Forelimb muscle (tissue), 1 donor: ENCODE results near the gene CALHM4. TPM values are rescaled to one million over a fixed set of nuclear protein-coding genes. Genes with fewer than 3 reads are reported as not detected.
A peak's percentile ranks its signal among the peaks of the same experiment; 100 is the strongest.

Source experiments
- DNase-seq: peaks from one replicate; pipeline ENCODE4 v3.0.0-alpha.2; 2013; ENCODE audit warnings: low read depth
- polyA plus RNA-seq: library from polyadenylated mRNA; unstranded; fragments of 120-200 nt; gene quantifications from one replicate; pipeline ENCODE4 v1.2.1, GENCODE V29; 2013; ENCODE audit not compliant: insufficient read length

The CALHM4 gene
- not detected for polyA plus RNA-seq

- no peak for DNase-seq
These were observed at the start of gene CALHM4 for GRCh38 chr6:116553451-116553850. Gene CALHM4, plus strand, starts transcription at chr6:116553751. Its CDS starts 43 bp downstream, at chr6:116553794.

GRCh38 chr6:116507324-116507723 lies 46.2 kb upstream of the CALHM4 start:
- DNase-seq: no peak

- DNase-seq: no peak
These were observed 45.0 kb upstream of the CALHM4 start for GRCh38 chr6:116508527-116508926.

- no peak for DNase-seq
These were observed 42.0 kb upstream of the CALHM4 start, which contains the start of gene CALHM5 for GRCh38 chr6:116511424-116512110. Gene CALHM5, plus strand, starts transcription at chr6:116511639. Its CDS starts 58 bp downstream, at chr6:116511697.

- no peak for DNase-seq
These were observed 41.4 kb upstream of the CALHM4 start for GRCh38 chr6:116512111-116512559.

- no peak for DNase-seq
These were observed 40.8 kb upstream of the CALHM4 start for GRCh38 chr6:116512734-116513133.

- no peak for DNase-seq
These were observed 40.2 kb upstream of the CALHM4 start for GRCh38 chr6:116513224-116513875.

GRCh38 chr6:116514111-116514510 lies 39.4 kb upstream of the CALHM4 start:
- no peak for DNase-seq

- DNase-seq: no peak
These were observed 38.4 kb upstream of the CALHM4 start for GRCh38 chr6:116515141-116515540.

- DNase-seq: no peak
These were observed 34.8 kb upstream of the CALHM4 start for GRCh38 chr6:116518621-116519368.

- DNase-seq: no peak
These were observed 30.7 kb upstream of the CALHM4 start for GRCh38 chr6:116522896-116523295.

- no peak for DNase-seq
These were observed 29.3 kb upstream of the CALHM4 start for GRCh38 chr6:116524236-116524635.

- no peak for DNase-seq
These were observed 25.4 kb upstream of the CALHM4 start for GRCh38 chr6:116528133-116528532.

GRCh38 chr6:116528780-116529179 lies 24.8 kb upstream of the CALHM4 start:
- no peak for DNase-seq

GRCh38 chr6:116529466-116530290 lies 23.9 kb upstream of the CALHM4 start:
- no peak for DNase-seq

- DNase-seq: no peak
These were observed 23.1 kb upstream of the CALHM4 start for GRCh38 chr6:116530436-116530835.

GRCh38 chr6:116531675-116532570 lies 21.6 kb upstream of the CALHM4 start:
- DNase-seq: peak; percentile 48

- no peak for DNase-seq
These were observed 20.2 kb upstream of the CALHM4 start for GRCh38 chr6:116533233-116533957.

- DNase-seq: no peak
These were observed 18.4 kb upstream of the CALHM4 start for GRCh38 chr6:116535109-116535508.

- no peak for DNase-seq
These were observed 17.3 kb upstream of the CALHM4 start for GRCh38 chr6:116536216-116536621.
